Choroid plexus epithelial cell (primary cell): ENCODE results near the gene LMBRD1.

Source experiments
- DNase-seq: peaks from one replicate; pipeline ENCODE4 v3.0.0-alpha.2; 2010; ENCODE audit warnings: low read depth
- H3K4me3 ChIP-seq: 2 replicates; pipeline ENCODE4 v1.5.1; 2011; ENCODE audit warnings: low read depth, mild to moderate bottlenecking, control low read depth, low read length, moderate library complexity
- TF ChIP-seq, protein P1 (sequence below): conservative IDR thresholded peaks from 2 replicates; pipeline ENCODE4 v1.5.1; 2011; ENCODE audit warnings: low read depth, mild to moderate bottlenecking, control low read depth, inconsistent platforms, low read length, moderate library complexity

Gene LMBRD1

GRCh38 chr6:69775585-69775849, 21.3 kb downstream of the LMBRD1 start:
- DNase-seq: no peak
- TF ChIP-seq, protein P1, sequence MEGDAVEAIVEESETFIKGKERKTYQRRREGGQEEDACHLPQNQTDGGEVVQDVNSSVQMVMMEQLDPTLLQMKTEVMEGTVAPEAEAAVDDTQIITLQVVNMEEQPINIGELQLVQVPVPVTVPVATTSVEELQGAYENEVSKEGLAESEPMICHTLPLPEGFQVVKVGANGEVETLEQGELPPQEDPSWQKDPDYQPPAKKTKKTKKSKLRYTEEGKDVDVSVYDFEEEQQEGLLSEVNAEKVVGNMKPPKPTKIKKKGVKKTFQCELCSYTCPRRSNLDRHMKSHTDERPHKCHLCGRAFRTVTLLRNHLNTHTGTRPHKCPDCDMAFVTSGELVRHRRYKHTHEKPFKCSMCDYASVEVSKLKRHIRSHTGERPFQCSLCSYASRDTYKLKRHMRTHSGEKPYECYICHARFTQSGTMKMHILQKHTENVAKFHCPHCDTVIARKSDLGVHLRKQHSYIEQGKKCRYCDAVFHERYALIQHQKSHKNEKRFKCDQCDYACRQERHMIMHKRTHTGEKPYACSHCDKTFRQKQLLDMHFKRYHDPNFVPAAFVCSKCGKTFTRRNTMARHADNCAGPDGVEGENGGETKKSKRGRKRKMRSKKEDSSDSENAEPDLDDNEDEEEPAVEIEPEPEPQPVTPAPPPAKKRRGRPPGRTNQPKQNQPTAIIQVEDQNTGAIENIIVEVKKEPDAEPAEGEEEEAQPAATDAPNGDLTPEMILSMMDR: no peak
- no peak overlapping the region for H3K4me3 ChIP-seq

DNA sequence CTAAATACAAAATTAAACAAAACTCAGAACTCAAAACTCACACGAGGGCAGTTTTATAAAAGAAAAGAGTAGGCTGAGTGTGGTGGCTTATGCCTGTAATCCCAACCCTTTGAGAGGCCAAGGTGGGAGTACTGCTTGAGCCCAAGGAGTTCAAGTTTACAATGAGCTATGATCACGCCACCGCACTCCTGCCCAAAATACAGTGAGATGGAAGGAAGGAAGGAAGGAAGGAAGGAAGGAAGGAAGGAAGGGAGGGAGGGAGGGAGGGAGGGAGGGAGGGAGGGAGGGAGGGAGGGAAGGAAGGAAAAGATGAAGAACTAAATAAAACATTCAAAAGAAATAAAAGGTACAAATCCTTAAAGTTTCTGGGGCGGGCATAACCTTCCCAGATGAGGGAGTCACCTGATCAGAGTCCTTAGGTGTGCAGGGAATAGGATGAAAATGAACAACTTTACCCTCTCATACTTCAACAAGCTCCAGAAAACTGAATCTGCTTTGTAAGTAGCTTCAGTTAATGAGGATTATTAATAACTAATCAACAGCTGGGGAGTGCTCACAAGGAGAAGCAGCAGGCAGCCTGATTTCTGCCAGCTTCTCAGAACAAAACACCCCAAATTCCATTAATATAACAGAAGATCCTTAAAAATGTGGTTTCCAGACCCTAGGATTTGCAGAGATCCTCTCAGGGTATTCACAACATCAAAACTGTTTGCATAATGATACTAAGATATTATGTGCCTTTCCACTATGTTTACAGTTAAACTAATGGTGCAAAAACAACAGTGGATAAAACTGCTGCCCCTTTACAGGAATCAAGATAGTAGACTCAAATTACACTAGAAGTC, 21.8 kb downstream of the LMBRD1 start:
- H3K4me3 ChIP-seq: no peak overlapping the region
- TF ChIP-seq, protein P1: no peak
- DNase-seq: no peak

GRCh38 chr6:69771158-69771906, 25.5 kb downstream of the LMBRD1 start:
- TF ChIP-seq, protein P1: no peak
- DNase-seq: peak; percentile 15
- H3K4me3 ChIP-seq: no peak overlapping the region

- no peak overlapping the region for H3K4me3 ChIP-seq
- TF ChIP-seq, protein P1: peak; percentile 40
- peak; percentile 27 for DNase-seq
Observed at GRCh38 chr6:69768664-69769063, 28.1 kb downstream of the LMBRD1 start.

- DNase-seq: no peak
- TF ChIP-seq, protein P1: no peak
- no peak overlapping the region for H3K4me3 ChIP-seq
Observed at GRCh38 chr6:69763763-69764162, 33.0 kb downstream of the LMBRD1 start.

DNA sequence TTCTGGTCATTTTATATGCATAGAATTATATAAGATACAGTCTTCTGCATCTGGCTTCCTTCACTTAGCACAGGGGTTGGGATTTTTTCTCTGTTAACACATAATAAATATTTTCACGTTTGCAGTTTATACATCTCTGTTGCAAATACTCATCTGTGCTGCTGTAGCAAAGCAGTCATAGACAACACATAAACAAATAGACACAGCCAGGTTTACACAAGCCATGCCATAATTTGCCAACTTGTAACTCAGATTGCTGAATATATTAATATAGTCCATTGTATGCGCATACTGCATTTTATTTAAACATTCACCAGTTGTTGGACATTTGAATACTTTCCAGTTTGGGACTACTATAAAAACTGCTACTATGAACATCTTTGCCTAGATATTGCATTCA, 35.0 kb downstream of the LMBRD1 start:
- TF ChIP-seq, protein P1: no peak
- no peak for DNase-seq
- H3K4me3 ChIP-seq: no peak overlapping the region
